ENCODE measurements around the gene RAB31.

GRCh38 chr18:9715978-9716774 lies 8.1 kb downstream of the RAB31 start:
- TF ChIP-seq REST (IDR thresholded peaks at IDR 0.05) (no peak), MYC (IDR thresholded peaks at IDR 0.05; ENCODE audit: borderline replicate concordance, low read length) (no peak), PBX3 (IDR thresholded peaks at IDR 0.05) (no peak), CTCF (IDR thresholded peaks at IDR 0.05) (no peak)

Data from A549 (cell line).